Omental fat pad (tissue), 4 donors: ENCODE data around the gene NDE1. TPM values are rescaled to one million over a fixed set of nuclear protein-coding genes. Genes with fewer than 3 reads are reported as not detected.
A peak's percentile ranks its signal among the peaks of the same experiment; 100 is the strongest.
"Not testable (repeated sequence)": the region's sequence is repeated elsewhere in the genome, so short reads cannot be mapped to it uniquely, and the experiment has no call there.

Experiments
- ATAC-seq: fragments of 150-250 bp; one replicate; pipeline ENCODE4 v1.9.1; 2016; ENCODE audit warnings: mild to moderate bottlenecking, moderate library complexity; ENCODE audit not compliant: low FRiP score
- DNase-seq: peaks from one replicate; pipeline ENCODE4 v3.0.0-alpha.2; 2019; ENCODE audit warnings: low spot score
- total RNA-seq, 4 donors: library from RNA; depleted of rRNA; stranded (reverse); fragments of >200 nt; gene quantifications; one replicate each; pipeline ENCODE4 v1.1.0, GENCODE V29; 2016
- TF ChIP-seq, protein P1 (sequence below), 3 donors: fragments of 450-650 bp; IDR thresholded peaks; one replicate each; pipeline ENCODE4 v1.5.1; 2016 to 2017; ENCODE audit warnings: antibody characterized with exemption in 3 of 3, mild to moderate bottlenecking in 3 of 3, moderate library complexity in 2 of 3

NDE1 gene
- total RNA-seq, 4 donors from 2014 or later, result 11.9 to 26.2 (median 21.2) TPM

DNA sequence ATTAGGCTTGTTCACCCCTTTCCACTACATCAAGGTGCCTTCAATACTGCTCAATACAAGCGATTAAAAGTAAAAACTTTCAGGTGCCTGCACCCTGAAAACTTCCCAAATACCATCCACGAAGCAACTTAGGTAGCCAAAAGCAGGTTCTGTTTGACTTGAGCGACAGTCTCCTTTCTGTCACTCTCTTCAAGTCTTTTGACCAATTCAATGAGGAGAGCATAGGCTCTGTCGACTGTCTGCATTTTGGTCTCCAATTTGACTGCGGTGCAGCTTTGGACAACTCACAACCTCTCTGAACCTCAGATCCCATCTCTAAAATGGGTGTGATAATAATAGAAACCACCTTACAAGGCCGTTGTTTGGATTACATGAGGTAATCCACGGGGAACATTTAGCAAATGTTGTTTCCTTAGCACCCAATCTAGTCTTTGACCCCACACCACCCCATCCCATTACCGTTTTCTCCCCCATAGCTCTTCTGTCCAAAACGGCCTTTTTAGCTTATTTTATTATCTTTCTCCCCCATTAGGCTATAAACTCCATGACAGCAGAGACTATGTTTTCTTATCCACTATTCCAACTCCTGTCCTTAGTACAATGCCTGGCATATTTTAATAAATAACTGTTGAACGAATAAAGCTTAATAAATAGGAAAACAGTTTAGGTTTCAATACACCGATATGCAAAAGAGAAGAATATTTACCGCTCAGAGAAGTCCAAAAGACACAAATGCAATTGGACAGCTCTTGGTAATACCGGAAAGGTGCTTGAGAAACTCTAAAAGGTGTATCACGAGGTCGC lies 8.1 kb upstream of the NDE1 start:
- TF ChIP-seq, protein P1, sequence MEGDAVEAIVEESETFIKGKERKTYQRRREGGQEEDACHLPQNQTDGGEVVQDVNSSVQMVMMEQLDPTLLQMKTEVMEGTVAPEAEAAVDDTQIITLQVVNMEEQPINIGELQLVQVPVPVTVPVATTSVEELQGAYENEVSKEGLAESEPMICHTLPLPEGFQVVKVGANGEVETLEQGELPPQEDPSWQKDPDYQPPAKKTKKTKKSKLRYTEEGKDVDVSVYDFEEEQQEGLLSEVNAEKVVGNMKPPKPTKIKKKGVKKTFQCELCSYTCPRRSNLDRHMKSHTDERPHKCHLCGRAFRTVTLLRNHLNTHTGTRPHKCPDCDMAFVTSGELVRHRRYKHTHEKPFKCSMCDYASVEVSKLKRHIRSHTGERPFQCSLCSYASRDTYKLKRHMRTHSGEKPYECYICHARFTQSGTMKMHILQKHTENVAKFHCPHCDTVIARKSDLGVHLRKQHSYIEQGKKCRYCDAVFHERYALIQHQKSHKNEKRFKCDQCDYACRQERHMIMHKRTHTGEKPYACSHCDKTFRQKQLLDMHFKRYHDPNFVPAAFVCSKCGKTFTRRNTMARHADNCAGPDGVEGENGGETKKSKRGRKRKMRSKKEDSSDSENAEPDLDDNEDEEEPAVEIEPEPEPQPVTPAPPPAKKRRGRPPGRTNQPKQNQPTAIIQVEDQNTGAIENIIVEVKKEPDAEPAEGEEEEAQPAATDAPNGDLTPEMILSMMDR (IDR thresholded peaks at IDR 0.05), result no peak
- ATAC-seq (no peak), DNase-seq (no peak)

DNA sequence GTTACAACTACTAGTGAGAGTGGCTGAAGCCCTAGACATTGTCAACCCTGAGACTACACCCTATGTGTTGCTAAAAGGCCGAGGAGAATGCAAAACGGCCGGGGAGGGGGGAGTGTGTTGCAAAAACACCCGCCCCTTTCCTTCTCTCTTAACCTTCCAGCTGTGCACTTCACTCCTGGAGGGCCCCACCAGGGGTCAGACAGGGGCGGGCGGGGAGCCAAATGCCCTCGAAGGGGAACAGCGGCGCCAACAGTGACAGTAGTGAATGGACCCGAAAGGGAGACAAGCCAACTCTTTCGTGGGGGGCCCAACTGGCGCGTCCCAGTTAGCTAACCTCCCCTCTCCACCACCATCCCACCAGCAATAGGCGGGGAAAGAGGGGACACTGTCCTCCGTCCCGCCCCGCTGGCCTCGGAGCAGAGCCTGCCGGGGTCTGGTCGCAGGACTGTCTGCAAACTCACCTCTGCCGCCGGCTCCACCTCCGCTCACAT lies 7.4 kb upstream of the NDE1 start:
- ATAC-seq, result peak; percentile 50
- DNase-seq, result peak; percentile 34
- TF ChIP-seq, protein P1 (IDR thresholded peaks at IDR 0.05), result no peak

DNA sequence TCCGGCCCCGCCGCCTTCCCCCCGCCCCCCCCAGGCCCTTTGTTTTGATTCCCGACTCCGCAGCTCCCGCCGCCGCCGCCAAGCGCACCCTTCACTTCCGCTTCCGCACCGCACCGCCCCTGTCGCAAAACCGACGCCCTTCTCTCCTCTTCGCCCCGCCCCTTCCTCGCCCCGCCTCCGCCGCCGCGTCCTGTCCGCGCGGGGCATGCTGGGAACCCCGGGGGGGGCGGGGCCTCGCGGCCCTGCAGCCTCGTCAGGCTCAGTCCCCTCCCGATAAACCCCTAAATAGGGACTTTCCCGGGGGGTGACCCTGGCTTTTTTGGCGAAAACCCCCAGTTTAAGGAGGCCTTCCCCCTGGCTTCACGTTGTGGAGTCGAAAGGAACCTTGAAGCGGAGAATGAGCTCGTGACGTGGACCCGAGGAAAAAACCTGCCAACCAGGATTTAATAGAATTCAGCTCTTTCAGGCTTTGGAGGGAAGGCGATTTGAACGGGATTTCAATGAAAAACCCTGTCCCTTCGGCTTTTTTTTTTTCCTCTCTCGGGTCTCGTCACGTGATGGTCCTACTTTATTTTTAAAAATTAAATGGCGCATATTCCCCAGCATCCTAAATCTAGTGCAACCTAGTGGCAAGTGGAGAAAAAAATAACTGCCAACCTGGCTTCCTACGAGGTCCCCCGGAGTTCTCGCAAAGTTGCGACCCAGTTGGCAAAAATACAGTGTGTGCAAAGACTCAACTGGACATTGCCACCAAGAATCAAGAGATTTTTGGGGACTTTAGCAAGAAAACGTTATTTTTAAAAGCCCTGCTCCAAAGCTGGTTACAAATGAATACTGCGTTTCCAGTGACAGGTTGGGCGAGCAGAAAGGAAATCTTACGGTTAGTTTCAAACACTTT lies 6.7 kb upstream of the NDE1 start, which contains the start of gene MARF1:
TSS of gene MARF1 (minus strand) at position 107 of the 898 bp plus-strand sequence. CDS start 3,921 bp downstream, outside the sequence.
- ATAC-seq (peak; percentile 99), DNase-seq (peak; percentile 97)
- TF ChIP-seq, protein P1 (IDR thresholded peaks at IDR 0.05), result no peak

DNA sequence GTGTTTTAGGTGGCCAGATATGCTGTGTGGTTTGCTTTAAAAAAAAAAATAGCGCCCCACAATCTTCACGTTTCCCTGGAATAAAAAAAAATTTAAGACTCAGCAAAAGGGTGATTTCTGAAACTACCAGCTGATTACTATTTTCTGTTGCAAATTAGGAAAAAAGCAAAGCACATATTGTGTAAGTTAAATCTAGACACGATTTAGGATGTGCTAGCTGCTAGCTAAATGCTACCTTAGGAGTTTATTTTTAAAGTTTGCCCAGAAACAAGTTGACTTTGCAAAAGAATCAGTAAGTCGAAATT lies 6.1 kb upstream of the NDE1 start:
- TF ChIP-seq, protein P1 (IDR thresholded peaks at IDR 0.05), result no peak
- DNase-seq (no peak), ATAC-seq (no peak)

DNA sequence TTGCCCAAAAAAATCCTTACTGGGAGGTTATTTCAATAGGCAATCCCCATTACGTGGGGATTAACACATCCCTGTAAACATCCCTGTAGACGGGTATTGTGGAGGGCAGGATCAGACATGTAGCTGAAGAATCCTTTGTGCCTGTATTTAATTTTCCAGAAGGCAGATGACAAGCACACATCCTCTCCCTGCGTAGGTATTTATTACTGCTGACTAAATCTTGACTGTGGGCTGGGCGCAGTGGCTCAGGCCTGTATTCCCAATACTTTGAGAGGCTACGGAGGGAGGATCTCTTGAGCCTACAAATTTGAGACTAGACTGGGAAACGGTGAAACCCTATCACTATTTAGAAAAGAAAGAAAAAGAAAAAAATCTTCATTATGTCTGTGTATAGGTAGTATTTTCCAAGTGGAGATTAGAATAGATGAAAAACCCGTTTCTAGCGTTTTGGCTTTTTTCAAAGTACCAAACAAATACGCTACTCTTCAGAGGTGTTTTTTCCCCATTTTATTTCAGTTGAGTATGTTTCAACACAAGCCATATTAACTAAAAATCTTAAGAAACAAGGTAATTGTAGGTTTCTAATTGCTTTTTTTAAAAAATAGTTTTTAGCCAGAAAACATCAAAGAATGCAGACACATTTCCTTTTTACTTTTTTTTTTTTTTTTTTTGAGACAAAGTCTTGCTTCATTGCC lies 5.6 kb upstream of the NDE1 start:
- TF ChIP-seq, protein P1 (IDR thresholded peaks at IDR 0.05), result no peak
- no peak for DNase-seq
- ATAC-seq, result no peak

DNA sequence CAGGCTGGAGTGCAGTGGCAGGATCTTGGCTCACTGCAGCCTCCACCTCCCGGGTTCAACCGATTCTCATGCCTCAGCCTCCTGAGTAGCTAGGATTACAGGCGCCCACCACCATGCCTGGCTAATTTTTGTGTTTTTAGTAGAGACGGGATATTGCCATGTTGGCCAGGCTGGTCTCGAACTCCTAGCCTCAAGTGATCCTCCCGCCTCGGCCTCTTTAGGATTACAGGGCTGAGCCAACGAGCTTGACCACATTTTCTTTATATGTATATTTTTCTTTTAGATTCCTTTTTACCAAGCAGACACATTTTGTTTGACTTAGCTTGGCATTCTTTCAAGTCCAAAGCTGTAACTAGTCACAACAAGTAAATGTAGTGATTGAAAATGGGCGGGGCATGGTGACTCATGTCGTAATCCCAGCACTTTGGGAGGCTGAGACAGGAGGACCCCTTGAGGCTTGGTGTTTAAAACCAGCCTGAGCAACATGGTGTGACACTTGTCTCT lies 5.0 kb upstream of the NDE1 start:
- not testable (repeated sequence) for DNase-seq, ATAC-seq

DNA sequence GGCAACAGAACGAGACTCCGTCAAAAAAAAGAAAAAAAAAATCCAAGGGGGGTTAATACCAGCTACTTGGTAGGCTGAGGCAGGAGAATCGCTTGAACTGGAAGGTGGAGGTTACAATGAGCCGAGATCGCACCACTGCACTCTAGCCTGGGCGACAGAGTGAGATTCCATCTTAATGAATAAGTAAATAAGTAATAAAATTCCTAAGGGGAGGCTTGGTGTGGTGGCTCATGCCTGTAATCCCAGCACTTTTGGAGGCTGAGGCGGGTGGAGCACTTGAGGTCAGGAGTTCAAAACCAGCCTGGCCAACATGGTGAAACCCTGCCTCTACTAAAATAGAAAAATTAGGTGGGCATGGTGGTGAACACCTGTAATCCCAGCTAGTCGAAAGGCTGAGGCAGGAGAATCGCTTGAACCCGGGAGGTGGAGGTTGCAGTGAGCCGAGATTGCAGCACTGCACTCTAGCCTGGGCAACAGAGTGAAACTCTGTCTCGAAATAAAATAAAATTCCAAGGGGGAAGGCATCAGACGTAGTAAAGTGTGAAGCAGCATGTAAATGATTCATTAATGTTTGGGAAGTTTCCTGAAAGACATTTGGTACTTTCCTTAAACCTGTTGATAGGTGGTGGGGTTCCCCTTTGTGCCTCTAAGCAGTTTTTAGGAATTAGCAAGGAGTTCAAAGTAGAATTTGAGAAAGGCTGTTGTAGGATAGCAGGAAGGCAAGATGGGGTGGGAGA lies 3.3 kb upstream of the NDE1 start:
- not testable (repeated sequence) for DNase-seq, ATAC-seq
